Prostate gland (tissue), 2 donors: Measurements from ENCODE around the gene LMTK2. TPM values are rescaled to one million over a fixed set of nuclear protein-coding genes. Genes with fewer than 3 reads are reported as not detected.

Experiments used
- DNase-seq: peaks from one replicate; pipeline ENCODE4 v3.0.0-alpha.2; 2019; ENCODE audit warnings: low spot score
- H3K27ac ChIP-seq, 2 donors: fragments of 200-600 bp; sonication (generic); 2 replicates each; pipeline ENCODE4 v1.5.1; 2017 to 2019
- H3K27me3 ChIP-seq: fragments of 200-600 bp; sonication (generic); replicated peaks from 2 replicates; pipeline ENCODE4 v1.5.1; 2019; ENCODE audit not compliant: insufficient read depth
- H3K36me3 ChIP-seq, 2 donors: fragments of 200-600 bp; sonication (generic); 1 replicate in 1 of 2; 2 replicates in 1 of 2; pipeline versions ENCODE4 v1.5.1 to v1.8.1; 2017 to 2019
- H3K4me1 ChIP-seq: fragments of 200-600 bp; sonication (generic); replicated peaks from 2 replicates; pipeline ENCODE4 v1.5.1; 2019
- H3K4me3 ChIP-seq, 2 donors: fragments of 200-600 bp; sonication (generic); 2 replicates each; pipeline ENCODE4 v1.5.1; 2017 to 2019
- H3K9me3 ChIP-seq: fragments of 200-600 bp; sonication (generic); 2 replicates; pipeline ENCODE4 v1.5.1; 2017
- CTCF ChIP-seq, 4 experiments: fragments of 200-600 bp in 2 of 4; fragments of 450-650 bp in 2 of 4; sonication (generic) in 2 of 4; IDR thresholded peaks; 1 replicate in 3 of 4; 2 replicates in 1 of 4; pipeline ENCODE4 v1.5.1; 2016 to 2019; ENCODE audit warnings: antibody characterized with exemption in 4 of 4, mild to moderate bottlenecking in 2 of 4, moderate library complexity in 2 of 4
- POLR2A ChIP-seq: fragments of 450-650 bp; IDR thresholded peaks from one replicate; pipeline ENCODE4 v1.6.1; 2016; ENCODE audit warnings: antibody characterized with exemption, mild to moderate bottlenecking
- POLR2AphosphoS5 ChIP-seq: sonication (generic); formaldehyde crosslinking; IDR thresholded peaks from one replicate; pipeline ENCODE4 v1.6.1; 2017; ENCODE audit warnings: antibody characterized with exemption
- WGBS: methylation state at CpG from one replicate; pipeline ENCODE4 v1.1.5; 2018; 5-methylcytosine and 5-hydroxymethylcytosine counted together
- intact Hi-C: fragments of 100-400 bp; cut with DNase I; formaldehyde crosslinking; loops from one replicate; pipeline ENCODE4 v1.14.2; 2022
- total RNA-seq, 2 donors: library from RNA; depleted of rRNA; stranded (reverse); fragments of >200 nt; gene quantifications; one replicate each; pipeline ENCODE4 v1.1.0, GENCODE V29; 2016

LMTK2 gene
- total RNA-seq, 2 donors from 2014 or later: 22.2 to 37.4 TPM

GRCh38 chr7:98138672-98139071 lies 32.0 kb downstream of the LMTK2 start:
- 88% methylated on average over 6 of the region's 6 CpGs for WGBS
- TF ChIP-seq CTCF (IDR thresholded peaks at IDR 0.05): no peak
- Histone ChIP-seq H3K4me1 (no peaks in the 10 kb centered on the region), H3K27ac (no peak overlapping the region), H3K9me3 (no peaks in the 10 kb centered on the region), H3K36me3 (no peaks in the 10 kb centered on the region), H3K27me3 (no peaks in the 10 kb centered on the region), H3K4me3 (no peak overlapping the region)
- intact Hi-C loops: no loop called here
- no peak for DNase-seq

- intact Hi-C loops: no loop called here
- no peaks in the 10 kb centered on the region for H3K27me3 ChIP-seq
- DNase-seq: no peak
- H3K4me1 ChIP-seq: no peaks in the 10 kb centered on the region
- no peak for TF ChIP-seq POLR2AphosphoS5
- no peak for TF ChIP-seq CTCF (IDR thresholded peaks at IDR 0.05)
- TF ChIP-seq POLR2A: no peak
- H3K36me3 ChIP-seq: no peaks in the 10 kb centered on the region
- 94% methylated on average over 2 of the region's 2 CpGs for WGBS
- H3K4me3 ChIP-seq: no peak overlapping the region
- H3K9me3 ChIP-seq: no peaks in the 10 kb centered on the region
- H3K27ac ChIP-seq: no peak overlapping the region
These were observed 36.0 kb downstream of the LMTK2 start for GRCh38 chr7:98142658-98143057.

- no peak for TF ChIP-seq POLR2A
- TF ChIP-seq CTCF (IDR thresholded peaks at IDR 0.05): no peak
- TF ChIP-seq POLR2AphosphoS5: no peak
- Histone ChIP-seq H3K36me3 (no peaks in the 10 kb centered on the region), H3K27ac (no peak overlapping the region), H3K27me3 (no peaks in the 10 kb centered on the region), H3K4me1 (no peaks in the 10 kb centered on the region), H3K4me3 (no peak overlapping the region), H3K9me3 (no peaks in the 10 kb centered on the region)
- 90% methylated on average over 5 of the region's 5 CpGs for WGBS
- no peak for DNase-seq
- intact Hi-C loops: no loop called here
These were observed 41.9 kb downstream of the LMTK2 start for GRCh38 chr7:98148607-98149006.

- TF ChIP-seq CTCF (IDR thresholded peaks at IDR 0.05) (no peak), POLR2A (no peak), POLR2AphosphoS5 (no peak)
- H3K36me3 ChIP-seq: no peaks in the 10 kb centered on the region
- intact Hi-C loops: no loop called here
- H3K9me3 ChIP-seq: no peaks in the 10 kb centered on the region
- no peak overlapping the region for H3K4me3 ChIP-seq
- WGBS: 75% methylated on average over 6 of the region's 6 CpGs
- no peaks in the 10 kb centered on the region for H3K27me3 ChIP-seq
- H3K4me1 ChIP-seq: no peaks in the 10 kb centered on the region
- H3K27ac ChIP-seq: no peak overlapping the region
- DNase-seq: no peak
These were observed 42.5 kb downstream of the LMTK2 start for GRCh38 chr7:98149116-98149692.

- H3K9me3 ChIP-seq: no peaks in the 10 kb centered on the region
- no peaks in the 10 kb centered on the region for H3K27me3 ChIP-seq
- peaks cover 0 to 4% of the 10 kb centered on the region in 2 donors for H3K36me3 ChIP-seq
- intact Hi-C loops: no loop called here
- H3K27ac ChIP-seq: no peak overlapping the region
- no peak overlapping the region for H3K4me3 ChIP-seq
- no peak for DNase-seq
- TF ChIP-seq CTCF (IDR thresholded peaks at IDR 0.05) (no peak), POLR2A (no peak), POLR2AphosphoS5 (no peak)
- WGBS: 78% methylated on average over 5 of the region's 5 CpGs
- H3K4me1 ChIP-seq: no peaks in the 10 kb centered on the region
These were observed 45.2 kb downstream of the LMTK2 start for GRCh38 chr7:98151884-98152283.
